RWPE1 (cell line): ENCODE data around the gene DCP2.

ENCODE experiments used
- CTCF ChIA-PET: fragments of 350-600 bp; sonication (Branson Sonifier 250); formaldehyde crosslinking; extraction: SDS; loops from one replicate; lab custom pipeline; 2021; lab: Yijun Ruan, JAX
- POLR2A ChIA-PET: fragments of 400-600 bp; formaldehyde crosslinking; extraction: SDS; loops from one replicate; lab custom pipeline; 2020; ENCODE audit warnings: antibody characterized with exemption; ENCODE audit not compliant: low non-redundant PET; lab: Yijun Ruan, JAX
- DNase-seq: peaks from one replicate; pipeline ENCODE4 v3.0.0; 2012; ENCODE audit warnings: low spot score
- H3K27ac ChIP-seq: fragments of 450-650 bp; 2 replicates; pipeline ENCODE4 v1.5.1; 2017
- CTCF ChIP-seq: fragments of 450-650 bp; conservative IDR thresholded peaks from 2 replicates; pipeline ENCODE4 v1.5.1; 2017; ENCODE audit warnings: low read depth, mild to moderate bottlenecking

DCP2 gene

GRCh38 chr5:112974901-112975300, 1.7 kb upstream of the DCP2 start:
- no peak for TF ChIP-seq CTCF
- CTCF ChIA-PET, result interaction anchor here (0.7 to 1.1 kb wide), 2 partner anchors 10 to 424 kb away, joined by 3 read pairs; no protein-coding TSS in a partner anchor
- no peak for DNase-seq
- POLR2A ChIA-PET, result no interaction called here
- H3K27ac ChIP-seq, result no peak overlapping the region

- DNase-seq, result no peak
- peak overlapping the region; percentile 96 for H3K27ac ChIP-seq
- ChIA-PET CTCF (interaction anchor here (0.6 to 1.3 kb wide), 3 partner anchors 11 to 534 kb away, joined by 3 read pairs; no protein-coding TSS in a partner anchor), POLR2A (interaction anchor here (0.5 to 1.3 kb wide), 4 partner anchors 14 to 54 kb away, joined by 3 to 7 read pairs (median 4); partner anchors contain the start of gene REEP5)
- no peak for TF ChIP-seq CTCF
Measured at GRCh38 chr5:112975721-112976431, 722 bp upstream of the DCP2 start.

- ChIA-PET POLR2A (no interaction called here), CTCF (no interaction called here)
- H3K27ac ChIP-seq, result peak overlapping the region; percentile 96
- TF ChIP-seq CTCF, result no peak
- DNase-seq, result no peak
Measured at GRCh38 chr5:112977440-112977861, 853 bp downstream of the DCP2 start.

DNA sequence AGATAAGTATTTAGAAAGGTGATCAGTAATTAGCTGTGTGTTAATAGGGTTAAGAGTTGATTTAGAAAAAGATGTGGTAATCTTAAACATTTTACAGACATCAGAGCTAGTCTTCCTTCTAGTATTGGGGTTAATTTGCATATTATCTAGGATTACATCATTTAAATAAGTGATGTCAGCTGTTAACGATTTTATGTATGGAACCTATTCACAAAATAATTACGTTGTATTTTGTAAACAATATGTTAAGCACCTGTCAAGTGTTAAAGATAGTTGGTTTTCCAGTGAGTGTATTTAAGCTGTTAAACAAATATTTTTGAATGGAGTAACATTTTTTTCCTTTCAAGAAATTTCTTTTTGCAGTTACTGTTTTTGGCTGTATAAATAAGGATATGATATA, 2.2 kb downstream of the DCP2 start:
- CTCF ChIA-PET, result interaction anchor here (0.7 to 1.3 kb wide), 2 partner anchors 17 to 88 kb away, joined by 7 to 8 read pairs; no protein-coding TSS in a partner anchor
- POLR2A ChIA-PET, result no interaction called here
- H3K27ac ChIP-seq, result no peak overlapping the region
- no peak for TF ChIP-seq CTCF
- no peak for DNase-seq

DNA sequence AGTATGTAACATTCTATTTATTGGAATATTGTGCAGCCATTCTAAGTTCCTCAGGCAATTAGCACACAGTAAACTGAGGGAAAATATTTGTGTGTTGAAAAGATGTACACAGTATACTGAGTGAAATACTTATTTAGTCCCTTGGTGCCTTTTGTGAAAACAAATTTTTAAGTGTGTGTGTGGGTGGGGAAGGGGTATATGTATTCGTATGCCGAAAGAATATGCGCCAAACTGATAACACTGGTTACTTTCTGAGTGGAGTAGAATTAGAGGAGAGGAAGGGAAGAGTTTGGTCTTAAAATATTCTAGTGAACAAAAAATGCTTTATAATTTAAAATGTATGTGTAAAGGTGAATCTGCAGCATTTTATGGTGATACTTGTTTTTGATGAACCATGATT, 3.1 kb downstream of the DCP2 start:
- POLR2A ChIA-PET, result no interaction called here
- no peak for TF ChIP-seq CTCF
- CTCF ChIA-PET, result interaction anchor here (0.5 to 1.3 kb wide), 2 partner anchors 16 to 21 kb away, joined by 3 to 7 read pairs; no protein-coding TSS in a partner anchor
- H3K27ac ChIP-seq, result no peak overlapping the region
- DNase-seq, result no peak

DNA sequence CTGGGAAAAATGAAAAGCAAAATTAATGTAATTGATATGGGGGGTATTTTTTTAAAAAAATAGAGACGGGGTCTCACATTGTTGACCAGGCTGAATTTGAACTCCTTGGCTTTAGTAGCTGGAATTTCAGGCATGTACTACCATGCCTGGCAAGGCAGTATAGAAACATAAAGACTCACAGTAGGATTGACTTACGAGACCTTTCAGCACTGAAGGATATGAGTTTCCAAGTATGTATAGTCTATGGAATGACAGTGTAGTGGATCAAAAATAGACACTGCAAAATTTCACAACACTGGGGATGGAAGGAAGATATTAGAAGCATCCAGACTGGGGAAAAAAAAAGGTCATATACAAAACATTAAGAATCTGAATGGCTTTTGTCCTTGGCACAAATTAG, 6.8 kb downstream of the DCP2 start:
- no peak overlapping the region for H3K27ac ChIP-seq
- TF ChIP-seq CTCF, result no peak
- POLR2A ChIA-PET, result no interaction called here

More for the DNA sequence above, 6.8 kb downstream of the DCP2 start:
- no peak for DNase-seq
- CTCF ChIA-PET, result interaction anchor here (1.5 kb wide), 1 partner anchor 13 kb away, joined by 4 read pairs; no protein-coding TSS in a partner anchor
